ENCODE results near the gene TSLP.
A peak's percentile ranks its signal among the peaks of the same experiment; 100 is the strongest.

Gene TSLP

DNA sequence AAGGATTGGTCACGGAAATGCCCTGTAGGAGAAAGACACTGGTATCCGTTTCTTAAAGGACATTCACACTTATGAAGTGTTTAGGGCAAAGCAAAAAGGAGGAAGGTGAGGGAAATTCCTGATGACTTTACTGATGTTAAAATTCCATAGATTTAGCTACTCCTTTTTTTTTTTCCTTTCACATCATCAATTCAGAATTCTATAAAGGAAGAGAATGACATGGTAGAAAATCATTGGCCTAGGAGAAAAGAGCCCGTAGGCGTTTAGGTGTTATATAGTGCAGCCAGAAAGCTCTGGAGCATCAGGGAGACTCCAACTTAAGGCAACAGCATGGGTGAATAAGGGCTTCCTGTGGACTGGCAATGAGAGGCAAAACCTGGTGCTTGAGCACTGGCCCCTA is at the start of gene TSLP:
Gene TSLP (plus strand): TSS at position 301 of the 400 bp plus-strand sequence. CDS start 178 bp downstream, outside the sequence.
- no peak for DNase-seq

DNA sequence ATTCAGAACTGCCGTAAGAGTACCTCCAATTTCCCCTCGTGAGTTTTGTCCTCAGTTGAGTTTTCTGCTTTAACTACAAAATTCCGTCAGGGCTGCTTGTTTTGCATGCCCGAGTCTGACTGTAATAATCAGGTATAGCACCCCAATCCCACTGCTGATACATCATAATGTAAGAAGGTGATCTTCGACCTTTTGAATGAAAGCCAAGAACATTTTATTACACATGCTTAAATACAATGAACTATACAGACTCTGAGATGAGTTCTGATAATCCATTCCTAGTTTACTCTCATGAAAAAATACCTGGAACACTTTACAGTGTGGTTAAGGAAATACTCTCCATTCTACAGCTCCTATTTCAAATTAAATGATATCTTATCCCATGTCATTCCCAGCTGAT is 49.2 kb upstream of the TSLP start:
- no peak for DNase-seq

GRCh38 chr5:111028865-111029264 is 42.6 kb upstream of the TSLP start:
- DNase-seq, result no peak

- DNase-seq, result no peak
These were observed 27.6 kb upstream of the TSLP start for GRCh38 chr5:111043712-111044506.

GRCh38 chr5:111058064-111058463 is 13.4 kb upstream of the TSLP start:
- no peak for DNase-seq

GRCh38 chr5:111060169-111060568 is 11.3 kb upstream of the TSLP start:
- DNase-seq, result no peak

DNA sequence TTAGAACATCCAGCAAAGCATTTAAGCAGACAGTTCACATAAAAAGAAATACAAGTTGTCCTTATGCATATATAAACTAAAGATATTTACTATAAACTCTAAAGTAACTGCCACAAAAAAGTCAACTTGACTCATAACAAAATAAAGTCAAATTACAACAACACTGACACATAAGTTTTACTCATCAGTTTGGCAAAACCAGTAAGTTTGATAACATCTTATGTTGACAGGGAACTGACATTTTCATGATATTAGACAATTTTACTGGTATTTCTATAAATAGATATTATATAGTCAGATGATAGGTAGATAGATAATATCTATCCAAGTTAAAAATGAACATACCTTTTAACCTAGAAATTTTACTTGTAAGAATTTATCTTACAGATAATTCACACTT is 9.9 kb upstream of the TSLP start:
- no peak for DNase-seq

GRCh38 chr5:111063709-111064322 is 7.7 kb upstream of the TSLP start:
- no peak for DNase-seq

- DNase-seq, result no peak
These were observed 5.1 kb upstream of the TSLP start for GRCh38 chr5:111066261-111066938.

DNA sequence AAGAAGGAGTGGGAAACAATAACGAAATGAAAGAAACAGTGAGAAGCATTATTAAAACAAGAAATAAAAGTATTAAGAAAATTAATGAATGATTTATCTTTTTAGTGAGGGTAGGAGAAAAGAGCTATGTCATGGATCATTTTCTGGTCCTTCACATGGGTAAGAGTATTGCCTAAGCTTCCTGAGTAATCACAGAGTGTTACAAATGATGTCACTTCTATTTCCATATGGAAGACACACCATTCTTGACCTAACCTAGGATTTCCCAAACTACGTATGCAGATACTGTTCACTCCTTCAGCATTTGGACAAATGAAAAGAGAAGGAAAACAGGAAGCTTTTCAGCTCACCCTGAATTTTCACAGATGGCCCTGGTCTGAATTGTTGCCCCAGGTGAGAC is 3.3 kb upstream of the TSLP start:
- no peak for DNase-seq

DNA sequence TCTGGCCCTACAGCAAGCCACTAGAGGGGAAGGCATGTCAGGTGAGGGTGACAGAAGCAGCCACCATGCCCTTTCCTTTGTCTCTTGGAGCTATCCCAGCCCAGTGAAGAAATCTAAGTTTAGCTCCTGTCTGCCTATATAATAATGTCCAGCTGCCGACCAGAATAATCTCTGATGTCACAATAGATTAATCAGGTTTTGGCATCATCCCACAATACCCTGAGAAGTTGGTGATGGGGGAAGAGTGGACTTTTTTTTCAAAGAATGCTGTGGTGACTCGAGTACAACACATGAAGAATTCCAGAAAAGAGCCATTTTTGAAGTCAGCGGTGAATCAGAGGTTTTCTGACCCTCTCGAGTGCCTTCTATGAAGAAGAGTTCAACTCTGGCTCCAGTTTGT is 1.7 kb upstream of the TSLP start:
- no peak for DNase-seq

GRCh38 chr5:111070272-111071134 is 1.0 kb upstream of the TSLP start:
- peak; percentile 24 for DNase-seq

- DNase-seq, result peak; percentile 63
These were observed 1.6 kb downstream of the TSLP start for GRCh38 chr5:111072949-111073682.

GRCh38 chr5:111074244-111074643 is 2.7 kb downstream of the TSLP start:
- no peak for DNase-seq

DNA sequence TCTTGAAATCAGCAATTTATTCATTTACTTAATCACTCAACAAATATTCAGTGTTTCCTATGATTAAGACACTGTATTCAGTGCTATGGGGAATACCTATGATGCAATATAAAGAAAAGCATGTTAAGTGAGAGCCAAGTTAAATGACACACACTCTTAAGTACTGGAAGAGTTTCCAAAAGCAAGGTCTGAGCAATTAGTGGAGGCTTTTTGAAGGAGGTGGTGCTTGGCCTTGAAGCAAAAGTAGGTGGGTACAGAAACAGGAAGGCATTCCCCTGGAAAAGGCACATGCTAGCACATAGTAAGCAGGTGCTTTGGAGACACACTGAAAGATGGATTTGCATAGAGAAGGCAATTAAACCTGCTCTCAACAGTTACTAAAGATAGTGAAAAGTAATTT is 4.0 kb downstream of the TSLP start:
- no peak for DNase-seq

GRCh38 chr5:111076091-111076490 is 4.6 kb downstream of the TSLP start:
- DNase-seq, result no peak

- DNase-seq, result no peak
These were observed 6.2 kb downstream of the TSLP start for GRCh38 chr5:111077678-111078077.

- no peak for DNase-seq
These were observed 8.3 kb downstream of the TSLP start for GRCh38 chr5:111079846-111080245.

- no peak for DNase-seq
These were observed 11.8 kb downstream of the TSLP start for GRCh38 chr5:111083323-111083722.

GRCh38 chr5:111092062-111092853 is 20.7 kb downstream of the TSLP start, which contains the start of gene WDR36:
TSS of gene WDR36 (plus strand) at chr5:111092348. CDS start at chr5:111092457, 109 bp downstream.
- DNase-seq, result peak; percentile 87

GRCh38 chr5:111095982-111096381 is 24.5 kb downstream of the TSLP start:
- DNase-seq, result no peak
